DMS53 treated with DMSO at 0.1 percent for 48 hours (cell line): ENCODE measurements around the gene IPPK.

Experiments
- DNase-seq: peaks from one replicate; lab custom pipeline; 2025; ENCODE audit not compliant: unreplicated experiment; lab: John Stamatoyannopoulos, UW

IPPK gene

GRCh38 chr9:92658176-92658575, 11.8 kb downstream of the IPPK start:
- DNase-seq: no peak

GRCh38 chr9:92657296-92658094, 12.4 kb downstream of the IPPK start:
- no peak for DNase-seq

GRCh38 chr9:92656537-92656925, 13.4 kb downstream of the IPPK start:
- no peak for DNase-seq

GRCh38 chr9:92655896-92656536, 13.9 kb downstream of the IPPK start:
- no peak for DNase-seq

GRCh38 chr9:92655366-92655765, 14.6 kb downstream of the IPPK start:
- DNase-seq: no peak

- no peak for DNase-seq
Measured at GRCh38 chr9:92654481-92655301, 15.2 kb downstream of the IPPK start.

- DNase-seq: no peak
Measured at GRCh38 chr9:92652461-92652860, 17.5 kb downstream of the IPPK start.

GRCh38 chr9:92650839-92651621, 18.9 kb downstream of the IPPK start:
- no peak for DNase-seq

GRCh38 chr9:92650296-92650695, 19.6 kb downstream of the IPPK start:
- no peak for DNase-seq

GRCh38 chr9:92649007-92649406, 20.9 kb downstream of the IPPK start:
- no peak for DNase-seq

- no peak for DNase-seq
Measured at GRCh38 chr9:92648474-92648971, 21.4 kb downstream of the IPPK start.

GRCh38 chr9:92647671-92648473, 22.1 kb downstream of the IPPK start:
- no peak for DNase-seq

GRCh38 chr9:92645041-92645440, 24.9 kb downstream of the IPPK start:
- DNase-seq: no peak

- no peak for DNase-seq
Measured at GRCh38 chr9:92644278-92644677, 25.7 kb downstream of the IPPK start.

GRCh38 chr9:92642564-92642963, 27.4 kb downstream of the IPPK start:
- DNase-seq: no peak

GRCh38 chr9:92642041-92642451, 27.9 kb downstream of the IPPK start:
- DNase-seq: no peak

- no peak for DNase-seq
Measured at GRCh38 chr9:92641092-92641809, 28.7 kb downstream of the IPPK start.

GRCh38 chr9:92640398-92641091, 29.4 kb downstream of the IPPK start:
- no peak for DNase-seq

- no peak for DNase-seq
Measured at GRCh38 chr9:92639791-92640271, 30.1 kb downstream of the IPPK start.
